ENCODE results near the gene COL15A1.

GRCh38 chr9:99002706-99003105, 59.0 kb downstream of the COL15A1 start:
- TF ChIP-seq FOXP4 (CRISPR knock-in tag; IDR thresholded peaks at IDR 0.05) (no peak), CEBPG (CRISPR knock-in tag; IDR thresholded peaks at IDR 0.05) (no peak), ZBTB33 (CRISPR knock-in tag; IDR thresholded peaks at IDR 0.05) (no peak), ZBTB21 (CRISPR knock-in tag; IDR thresholded peaks at IDR 0.05) (no peak), GTF2F1 (IDR thresholded peaks at IDR 0.05; ENCODE audit: low read length) (no peak), USF2 (IDR thresholded peaks at IDR 0.05; ENCODE audit: low read depth, low read length) (no peak), USF2 (CRISPR knock-in tag; IDR thresholded peaks at IDR 0.05; ENCODE audit: borderline replicate concordance) (no peak), ZBTB43 (CRISPR knock-in tag; conservative IDR thresholded peaks at IDR 0.05) (no peak), ZNF614 (CRISPR knock-in tag; IDR thresholded peaks at IDR 0.05; ENCODE audit: borderline replicate concordance) (no peak), GATAD1 (CRISPR knock-in tag; IDR thresholded peaks at IDR 0.05) (no peak)
